HG03045 (cell line): Measurements from ENCODE around the gene KIFC3.
"Not testable (repeated sequence)": the region's sequence is repeated elsewhere in the genome, so short reads cannot be mapped to it uniquely, and the experiment has no call there.

Source experiments
- ATAC-seq: cut with Tn5 transposase; IDR thresholded peaks from one replicate; pipeline ENCODE4 v1.9.1; 2021; ENCODE audit warnings: mild to moderate bottlenecking, moderate library complexity; ENCODE audit not compliant: unreplicated experiment

The KIFC3 gene

GRCh38 chr16:57788951-57789350 is 13.3 kb downstream of the KIFC3 start:
- no peak for ATAC-seq

- ATAC-seq = no peak
Measured at GRCh38 chr16:57788252-57788841, 13.9 kb downstream of the KIFC3 start.

- ATAC-seq = no peak
Measured at GRCh38 chr16:57787519-57787905, 14.8 kb downstream of the KIFC3 start.

GRCh38 chr16:57786632-57787518 is 15.4 kb downstream of the KIFC3 start:
- ATAC-seq = no peak

GRCh38 chr16:57785924-57786323 is 16.4 kb downstream of the KIFC3 start:
- ATAC-seq = no peak

GRCh38 chr16:57785385-57785784 is 16.9 kb downstream of the KIFC3 start:
- ATAC-seq = no peak

GRCh38 chr16:57784334-57784733 is 18.0 kb downstream of the KIFC3 start:
- ATAC-seq = no peak

GRCh38 chr16:57783883-57784282 is 18.4 kb downstream of the KIFC3 start:
- ATAC-seq = no peak

- no peak for ATAC-seq
Measured at GRCh38 chr16:57783116-57783515, 19.2 kb downstream of the KIFC3 start.

- ATAC-seq = not testable (repeated sequence)
Measured at GRCh38 chr16:57782607-57783055, 19.7 kb downstream of the KIFC3 start.

GRCh38 chr16:57781741-57782606 is 20.3 kb downstream of the KIFC3 start:
- no peak for ATAC-seq

- ATAC-seq = no peak
Measured at GRCh38 chr16:57781349-57781740, 20.9 kb downstream of the KIFC3 start.

GRCh38 chr16:57779836-57780235 is 22.5 kb downstream of the KIFC3 start:
- ATAC-seq = not testable (repeated sequence)

GRCh38 chr16:57778658-57779057 is 23.6 kb downstream of the KIFC3 start:
- no peak for ATAC-seq

GRCh38 chr16:57775661-57776469 is 26.4 kb downstream of the KIFC3 start:
- ATAC-seq = no peak

- ATAC-seq = no peak
Measured at GRCh38 chr16:57774705-57775285, 27.5 kb downstream of the KIFC3 start.

GRCh38 chr16:57773655-57774295 is 28.5 kb downstream of the KIFC3 start:
- no peak for ATAC-seq

- ATAC-seq = no peak
Measured at GRCh38 chr16:57773019-57773418, 29.3 kb downstream of the KIFC3 start.

GRCh38 chr16:57771141-57771785 is 31.0 kb downstream of the KIFC3 start:
- no peak for ATAC-seq
